ENCODE data around the gene GMDS. TPM values are rescaled to one million over a fixed set of nuclear protein-coding genes. Genes with fewer than 3 reads are reported as not detected.

Gene GMDS
- total RNA-seq, 1 donor from 2014 or later = 44.5 TPM

DNA sequence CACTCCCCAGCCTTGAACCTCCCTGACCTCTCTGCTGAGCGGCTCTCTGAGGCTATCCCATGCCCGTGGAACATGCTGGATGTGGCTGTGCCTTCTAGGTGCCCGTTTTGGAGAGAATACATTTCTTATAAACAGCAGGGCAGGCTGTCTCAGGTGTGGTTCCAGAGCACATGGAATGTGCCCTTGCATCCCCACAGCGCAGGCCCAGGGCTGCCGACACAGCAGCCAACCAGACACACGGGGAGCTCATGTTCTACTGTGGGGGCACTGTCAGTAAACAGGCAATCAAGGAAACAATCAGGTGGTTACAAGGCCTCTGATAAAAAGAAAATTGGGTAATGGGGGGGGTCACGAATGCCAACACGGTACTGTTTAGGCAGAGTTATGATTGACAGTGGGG, 604.9 kb downstream of the GMDS start:
- Mint-ChIP-seq H3K4me1 (ENCODE audit: low read depth) (no peaks in the 10 kb centered on the region), H3K27ac (no peak overlapping the region), H3K4me3 (no peak overlapping the region), H3K27me3 (ENCODE audit: insufficient read depth) (no peaks in the 10 kb centered on the region), H3K36me3 (ENCODE audit: low read depth) (no peaks in the 10 kb centered on the region), H3K9me3 (no peaks in the 10 kb centered on the region)
- no peak for DNase-seq (ENCODE audit: low spot score)
- intact Hi-C loops (cut with micrococcal nuclease) = no loop called here

DNA sequence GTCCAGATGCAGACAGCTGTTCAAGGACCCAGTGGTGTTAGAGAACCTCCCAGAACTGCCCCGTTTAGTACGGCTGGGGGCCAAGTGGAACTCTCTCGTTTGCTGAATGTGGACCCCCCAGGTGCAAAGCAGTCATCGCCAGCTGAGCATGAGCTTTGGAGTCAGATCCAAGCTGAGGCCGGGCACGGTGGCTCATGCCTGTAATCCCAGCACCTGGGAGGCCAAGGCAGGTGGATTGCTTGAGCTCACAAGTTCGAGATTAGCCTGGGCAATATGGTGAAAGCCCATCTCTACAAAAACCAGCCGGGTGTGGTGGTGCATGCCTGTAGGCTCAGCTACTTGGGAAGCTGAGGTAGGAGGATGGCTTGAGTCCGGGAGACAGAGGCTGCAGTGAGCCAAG, 606.0 kb downstream of the GMDS start:
- Mint-ChIP-seq H3K4me1 (ENCODE audit: low read depth) (no peaks in the 10 kb centered on the region), H3K27me3 (ENCODE audit: insufficient read depth) (peaks cover 2% of the 10 kb centered on the region), H3K27ac (no peak overlapping the region), H3K4me3 (no peak overlapping the region), H3K9me3 (no peaks in the 10 kb centered on the region), H3K36me3 (ENCODE audit: low read depth) (no peaks in the 10 kb centered on the region)
- no peak for DNase-seq (ENCODE audit: low spot score)
- intact Hi-C loops (cut with micrococcal nuclease) = no loop called here

DNA sequence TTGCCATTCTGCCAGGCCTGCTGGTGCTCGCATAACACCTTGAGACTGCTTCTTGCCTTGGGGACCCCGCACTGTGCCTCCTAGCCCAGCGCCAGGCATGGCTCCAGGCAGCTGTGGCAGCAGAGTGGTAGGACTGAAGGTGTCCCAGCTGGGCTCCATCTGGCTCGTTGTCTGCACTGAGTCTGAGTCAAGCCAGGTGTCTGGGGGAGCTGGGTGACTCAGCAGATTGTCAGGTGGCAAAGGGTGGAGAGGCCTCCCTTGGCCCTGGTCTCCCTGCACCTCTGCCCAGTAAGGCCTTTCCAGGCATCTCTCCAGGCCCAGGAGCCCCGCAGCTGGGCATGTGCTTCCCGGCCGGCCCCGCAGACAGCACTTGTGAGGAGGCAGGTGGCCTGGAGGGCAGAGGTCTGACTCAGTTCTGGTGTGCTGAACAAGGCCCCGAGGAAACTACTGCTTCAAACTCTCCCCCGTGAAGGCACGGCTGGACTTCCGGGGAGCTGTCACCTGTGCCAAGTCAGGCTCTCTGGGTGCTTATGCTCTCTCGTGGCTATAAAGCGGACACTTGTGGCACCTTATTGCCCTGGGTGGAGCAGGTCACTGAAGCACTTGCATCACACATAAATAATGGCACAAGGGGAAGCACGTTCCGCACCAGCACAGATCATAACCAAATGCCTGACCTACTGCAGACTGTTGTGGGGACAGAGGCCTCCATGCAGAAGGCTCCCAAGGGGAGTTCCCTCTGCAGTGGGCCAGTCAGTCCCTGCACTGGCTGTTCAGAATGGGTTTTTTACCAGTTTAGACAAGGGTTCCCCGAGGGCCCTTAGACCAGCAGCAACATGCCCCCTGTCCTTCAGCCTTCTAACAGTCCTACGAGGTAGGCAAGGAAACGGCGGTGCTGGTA, 608.2 kb downstream of the GMDS start:
- no peak overlapping the region for H3K27ac Mint-ChIP-seq
- peaks cover 2% of the 10 kb centered on the region for H3K27me3 Mint-ChIP-seq (ENCODE audit: insufficient read depth)
- H3K36me3 Mint-ChIP-seq (ENCODE audit: low read depth) = no peaks in the 10 kb centered on the region
- intact Hi-C loops (cut with micrococcal nuclease) = no loop called here
- H3K9me3 Mint-ChIP-seq = no peaks in the 10 kb centered on the region
- H3K4me3 Mint-ChIP-seq = no peak overlapping the region
- no peak for DNase-seq (ENCODE audit: low spot score)
- H3K4me1 Mint-ChIP-seq (ENCODE audit: low read depth) = no peaks in the 10 kb centered on the region

DNA sequence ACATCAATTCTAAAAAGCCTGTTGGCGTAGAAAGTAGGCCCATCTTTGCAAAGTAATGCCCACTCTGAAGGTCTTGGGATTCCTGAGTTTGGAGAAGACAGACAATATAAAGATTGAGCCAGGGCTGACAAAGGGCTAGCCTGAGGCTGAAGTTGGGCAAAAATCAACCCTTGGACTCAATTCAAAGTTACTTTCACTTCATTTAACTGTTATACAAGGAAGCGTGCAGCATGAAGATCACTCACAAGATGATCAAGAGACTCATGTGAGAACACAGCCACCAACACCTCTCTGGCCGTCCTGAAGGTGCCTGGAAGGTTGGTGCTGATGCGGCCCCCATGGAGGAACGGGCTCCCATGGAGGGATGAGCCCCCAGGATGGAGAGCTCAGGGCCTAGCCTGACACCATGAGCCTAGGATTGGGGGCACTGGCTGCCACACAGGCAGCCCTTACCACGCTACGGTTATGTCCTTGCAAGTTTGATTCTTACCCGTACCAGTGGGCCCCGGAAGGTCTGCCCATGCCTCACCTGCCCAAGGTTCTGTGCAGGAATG, 609.1 kb downstream of the GMDS start:
- Mint-ChIP-seq H3K27me3 (ENCODE audit: insufficient read depth) (peaks cover 8% of the 10 kb centered on the region), H3K36me3 (ENCODE audit: low read depth) (no peaks in the 10 kb centered on the region), H3K4me3 (no peak overlapping the region), H3K4me1 (ENCODE audit: low read depth) (no peaks in the 10 kb centered on the region), H3K27ac (no peak overlapping the region), H3K9me3 (no peaks in the 10 kb centered on the region)
- intact Hi-C loops (cut with micrococcal nuclease) = no loop called here
- DNase-seq (ENCODE audit: low spot score) = no peak

DNA sequence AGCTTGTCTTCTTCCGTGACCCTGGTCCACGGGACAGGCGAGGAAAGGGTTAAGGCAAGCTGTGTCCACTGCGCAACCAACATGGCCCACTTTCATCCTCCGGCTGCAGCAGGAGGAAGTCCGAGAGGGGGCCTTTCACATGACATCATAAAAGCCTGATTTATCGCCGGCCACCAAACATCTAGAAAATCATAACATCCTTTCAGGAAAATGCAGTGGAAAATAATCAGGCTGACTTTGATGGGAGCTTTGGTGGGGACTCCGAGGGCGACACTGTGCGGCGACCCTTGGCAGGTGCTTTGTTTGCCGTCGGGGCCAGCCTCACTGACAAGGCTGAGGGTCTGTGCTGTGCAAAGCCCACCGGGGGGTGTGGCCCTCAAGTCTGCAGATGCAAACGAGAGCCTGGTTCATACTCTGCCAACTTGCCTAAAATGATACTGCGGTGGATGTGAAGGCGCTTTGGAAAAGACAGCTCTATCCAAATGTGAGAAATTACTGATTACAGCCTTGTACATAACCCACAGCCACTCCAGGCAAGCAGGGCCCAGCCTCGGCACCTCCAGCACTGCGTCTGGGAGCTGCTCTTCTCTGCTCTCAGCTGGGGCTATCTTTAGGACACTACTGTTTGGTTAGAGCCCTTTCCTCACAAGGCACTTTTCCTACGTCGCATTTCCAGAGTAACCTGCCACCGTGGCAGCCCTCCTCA, 609.9 kb downstream of the GMDS start:
- no peak for DNase-seq (ENCODE audit: low spot score)
- no peaks in the 10 kb centered on the region for H3K9me3 Mint-ChIP-seq
- no peak overlapping the region for H3K4me3 Mint-ChIP-seq
- no peaks in the 10 kb centered on the region for H3K36me3 Mint-ChIP-seq (ENCODE audit: low read depth)
- intact Hi-C loops (cut with micrococcal nuclease) = no loop called here
- peaks cover 8% of the 10 kb centered on the region for H3K27me3 Mint-ChIP-seq (ENCODE audit: insufficient read depth)
- no peaks in the 10 kb centered on the region for H3K4me1 Mint-ChIP-seq (ENCODE audit: low read depth)
- no peak overlapping the region for H3K27ac Mint-ChIP-seq

DNA sequence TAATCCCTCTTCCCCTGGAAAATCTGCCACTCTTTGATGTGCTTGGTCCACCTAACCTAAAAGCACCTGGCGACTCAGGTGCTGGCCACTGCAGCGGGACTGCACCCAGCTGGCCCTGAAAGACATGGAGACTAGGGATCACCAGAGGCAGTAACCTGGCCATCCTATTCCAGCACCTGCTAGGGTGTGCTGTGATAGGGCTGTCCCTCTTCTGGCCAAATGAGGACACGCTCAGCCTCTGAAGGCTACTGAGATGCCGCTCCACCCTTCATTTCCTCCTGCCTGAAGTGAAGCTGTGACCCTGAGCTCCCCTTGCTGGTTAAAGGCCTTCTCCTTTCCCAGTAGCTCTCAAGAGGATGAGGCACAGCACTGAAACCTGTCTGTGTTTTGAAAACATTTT, 611.3 kb downstream of the GMDS start:
- intact Hi-C loops (cut with micrococcal nuclease) = no loop called here
- H3K4me1 Mint-ChIP-seq (ENCODE audit: low read depth) = no peaks in the 10 kb centered on the region

DNA sequence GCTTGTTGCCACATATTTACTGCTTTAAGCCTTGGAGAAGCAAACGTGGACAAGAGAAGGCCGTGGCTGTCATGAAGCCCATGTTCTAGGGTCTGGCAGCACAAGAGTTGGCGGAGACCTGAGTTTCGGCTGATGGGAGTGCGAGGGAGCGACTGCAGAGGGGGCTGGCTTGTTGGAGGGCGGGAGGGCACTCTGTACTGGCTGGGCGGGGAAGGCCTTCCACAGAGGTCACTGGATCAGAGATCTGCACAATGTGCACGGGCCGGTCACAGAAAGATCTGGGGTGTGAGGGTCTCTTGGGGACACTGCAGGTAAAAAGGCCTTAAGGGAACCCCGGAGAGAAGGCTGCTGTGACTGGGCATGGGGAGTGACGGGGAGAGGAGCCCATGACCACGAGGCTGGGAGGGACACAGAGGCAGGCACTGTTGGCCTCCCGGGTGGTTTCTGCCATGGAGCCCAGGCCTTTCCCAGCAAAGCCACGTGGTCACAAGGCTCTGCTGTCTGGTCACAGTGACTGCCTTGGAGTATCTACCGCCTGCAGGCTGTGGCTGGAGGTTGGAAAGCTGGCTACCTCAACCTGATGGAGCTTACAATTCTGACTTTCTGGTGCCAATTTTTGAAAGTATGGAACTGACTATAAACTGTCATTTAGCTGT, 611.9 kb downstream of the GMDS start:
- H3K4me1 Mint-ChIP-seq (ENCODE audit: low read depth) = no peaks in the 10 kb centered on the region
- H3K4me3 Mint-ChIP-seq = no peak overlapping the region
- H3K36me3 Mint-ChIP-seq (ENCODE audit: low read depth) = no peaks in the 10 kb centered on the region
- no peak for DNase-seq (ENCODE audit: low spot score)
- intact Hi-C loops (cut with micrococcal nuclease) = no loop called here
- no peak overlapping the region for H3K27ac Mint-ChIP-seq
- no peaks in the 10 kb centered on the region for H3K9me3 Mint-ChIP-seq
- H3K27me3 Mint-ChIP-seq (ENCODE audit: insufficient read depth) = peaks cover 15% of the 10 kb centered on the region

More for the DNA sequence above, 611.3 kb downstream of the GMDS start:
- Mint-ChIP-seq H3K9me3 (no peaks in the 10 kb centered on the region), H3K27me3 (ENCODE audit: insufficient read depth) (peaks cover 11% of the 10 kb centered on the region), H3K36me3 (ENCODE audit: low read depth) (no peaks in the 10 kb centered on the region), H3K4me3 (no peak overlapping the region), H3K27ac (no peak overlapping the region)
- DNase-seq (ENCODE audit: low spot score) = no peak

DNA sequence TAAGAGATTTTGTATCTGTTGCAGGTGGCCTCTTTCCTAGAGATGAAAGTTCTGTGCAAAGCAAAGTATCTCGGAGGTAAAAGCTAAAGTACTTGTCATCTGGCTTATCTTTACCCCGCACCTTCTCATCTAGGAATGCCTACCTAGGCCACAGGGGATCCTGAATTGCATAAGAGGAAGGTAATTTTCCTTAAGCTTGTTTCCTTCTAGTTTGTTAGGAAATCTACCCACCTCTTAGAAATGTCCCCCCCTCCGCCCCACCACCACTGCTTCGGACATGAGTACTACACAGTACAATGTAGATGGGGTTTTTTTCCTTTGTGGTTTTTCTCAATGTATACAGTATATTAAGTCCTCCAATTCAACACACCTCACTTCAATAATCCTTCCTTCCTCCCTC, 614.2 kb downstream of the GMDS start:
- Mint-ChIP-seq H3K27me3 (ENCODE audit: insufficient read depth) (peaks cover 36% of the 10 kb centered on the region), H3K36me3 (ENCODE audit: low read depth) (no peaks in the 10 kb centered on the region), H3K4me1 (ENCODE audit: low read depth) (no peaks in the 10 kb centered on the region), H3K9me3 (no peaks in the 10 kb centered on the region), H3K27ac (no peak overlapping the region), H3K4me3 (no peak overlapping the region)
- DNase-seq (ENCODE audit: low spot score) = no peak
- intact Hi-C loops (cut with micrococcal nuclease) = no loop called here

DNA sequence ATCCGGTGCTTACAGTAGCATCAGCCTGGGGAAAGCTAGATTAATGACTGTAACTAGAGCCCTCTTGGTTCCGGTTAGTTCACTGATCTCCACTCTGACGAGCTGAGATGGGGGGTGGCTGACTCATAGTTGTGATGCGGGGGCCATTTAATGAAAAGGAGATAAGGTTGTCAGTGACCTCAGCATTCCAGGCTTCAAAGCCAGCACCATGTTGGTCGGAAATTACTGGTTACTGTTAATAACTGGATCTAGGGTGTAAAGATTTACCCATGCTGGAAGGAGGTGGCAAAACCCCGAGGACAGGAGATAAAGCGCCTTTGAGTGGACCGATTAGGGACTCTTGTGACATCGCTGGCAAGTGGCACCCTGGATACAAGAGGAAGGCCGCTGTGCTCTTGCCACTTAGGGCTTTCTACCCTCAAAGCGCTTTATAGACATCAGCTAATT, 614.6 kb downstream of the GMDS start:
- Mint-ChIP-seq H3K36me3 (ENCODE audit: low read depth) (no peaks in the 10 kb centered on the region), H3K4me3 (no peak overlapping the region), H3K9me3 (no peaks in the 10 kb centered on the region), H3K4me1 (ENCODE audit: low read depth) (no peaks in the 10 kb centered on the region), H3K27ac (no peak overlapping the region), H3K27me3 (ENCODE audit: insufficient read depth) (peaks cover 41% of the 10 kb centered on the region)
- no peak for DNase-seq (ENCODE audit: low spot score)
- intact Hi-C loops (cut with micrococcal nuclease) = no loop called here

DNA sequence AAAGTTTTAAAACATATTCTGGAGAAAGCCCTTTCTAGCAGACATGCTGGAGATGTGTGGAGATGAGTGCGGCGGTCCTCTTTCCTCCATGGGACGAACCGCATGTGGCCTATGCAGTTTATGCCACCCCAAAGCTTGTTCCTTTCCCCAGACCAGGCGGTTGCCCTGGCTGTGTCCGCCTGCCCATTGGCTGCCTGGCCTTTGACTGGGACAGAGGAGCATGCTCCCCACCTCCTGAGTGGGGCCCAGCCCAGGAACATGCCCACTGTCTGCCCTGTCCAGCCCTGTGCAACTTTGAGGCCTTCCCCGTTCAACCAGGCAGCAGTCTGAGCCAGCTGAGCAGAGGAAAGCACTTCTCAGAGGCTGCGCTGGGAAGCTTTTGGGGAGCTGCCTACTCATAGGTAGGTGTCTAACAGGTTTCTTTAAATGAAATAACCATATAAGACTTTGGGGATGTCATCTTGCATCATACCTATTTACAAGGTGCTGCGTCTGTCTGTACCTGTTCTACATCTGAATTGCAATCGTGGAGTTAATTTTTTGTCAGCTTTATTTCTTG, 615.1 kb downstream of the GMDS start:
- DNase-seq (ENCODE audit: low spot score) = no peak
- Mint-ChIP-seq H3K4me1 (ENCODE audit: low read depth) (peaks cover 4% of the 10 kb centered on the region), H3K9me3 (no peaks in the 10 kb centered on the region), H3K27ac (no peak overlapping the region), H3K27me3 (ENCODE audit: insufficient read depth) (peaks cover 46% of the 10 kb centered on the region), H3K4me3 (no peak overlapping the region), H3K36me3 (ENCODE audit: low read depth) (peaks cover 1% of the 10 kb centered on the region)
- intact Hi-C loops (cut with micrococcal nuclease) = no loop called here

DNA sequence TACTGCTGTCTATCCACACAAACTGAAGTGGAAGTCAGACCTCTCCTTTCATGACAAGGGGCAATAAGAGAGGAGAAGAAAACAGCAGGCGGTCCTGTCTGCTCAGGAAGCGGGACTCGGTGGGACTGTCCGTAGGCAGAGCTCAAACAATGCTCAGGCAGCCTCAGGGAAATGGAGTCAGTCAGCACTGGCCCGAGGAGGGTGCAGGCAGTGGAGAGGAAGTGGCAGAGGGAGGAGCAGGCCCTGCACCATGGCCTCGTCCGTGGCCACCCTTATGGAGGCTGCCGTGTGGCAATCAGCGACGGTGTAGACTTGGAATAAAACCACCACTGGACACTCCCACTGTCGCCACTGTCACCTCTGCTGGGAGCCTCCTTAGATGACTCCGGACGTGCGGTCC, 616.1 kb downstream of the GMDS start:
- Mint-ChIP-seq H3K27me3 (ENCODE audit: insufficient read depth) (peaks cover 48% of the 10 kb centered on the region), H3K36me3 (ENCODE audit: low read depth) (peaks cover 1% of the 10 kb centered on the region), H3K9me3 (no peaks in the 10 kb centered on the region), H3K4me3 (no peak overlapping the region), H3K27ac (no peak overlapping the region), H3K4me1 (ENCODE audit: low read depth) (peaks cover 9% of the 10 kb centered on the region)
- DNase-seq (ENCODE audit: low spot score) = no peak
- intact Hi-C loops (cut with micrococcal nuclease) = no loop called here

DNA sequence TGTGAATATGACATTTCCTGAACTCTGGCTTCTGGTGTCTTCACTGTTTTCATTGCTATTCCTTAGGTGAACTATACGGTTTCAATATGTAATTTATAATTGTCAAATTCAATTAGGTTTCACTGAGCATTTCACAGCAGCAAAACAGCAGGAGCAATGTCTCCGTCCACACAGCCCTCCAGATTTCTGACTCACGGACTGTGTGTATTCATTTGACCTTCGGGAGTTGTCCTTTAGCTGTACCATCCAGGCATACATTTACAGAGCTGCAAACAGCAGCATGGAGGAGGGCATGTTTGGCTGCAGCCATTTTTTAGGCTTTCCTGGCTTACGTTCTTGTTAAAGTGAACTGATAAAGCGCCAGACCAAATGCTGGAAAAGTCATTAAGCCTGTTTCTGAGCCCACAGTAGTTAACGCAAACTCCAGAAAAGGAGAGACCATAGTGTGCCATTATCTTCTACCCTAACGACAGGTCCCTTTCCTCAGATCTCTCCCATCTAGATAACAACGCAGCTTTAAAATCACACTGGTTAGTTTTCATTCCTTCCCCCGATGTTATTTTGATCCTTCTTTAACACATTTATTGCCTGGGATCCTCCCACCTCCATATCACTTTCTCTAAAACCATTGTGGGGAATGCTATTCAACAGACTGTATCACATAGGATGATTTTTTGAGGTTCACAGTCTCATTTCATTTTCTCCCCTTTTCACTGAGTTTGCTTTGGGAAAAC, 617.4 kb downstream of the GMDS start:
- H3K36me3 Mint-ChIP-seq (ENCODE audit: low read depth) = peaks cover 1% of the 10 kb centered on the region
- H3K27ac Mint-ChIP-seq = no peak overlapping the region
- DNase-seq (ENCODE audit: low spot score) = no peak
- H3K4me1 Mint-ChIP-seq (ENCODE audit: low read depth) = peaks cover 9% of the 10 kb centered on the region
- peaks cover 54% of the 10 kb centered on the region for H3K27me3 Mint-ChIP-seq (ENCODE audit: insufficient read depth)
- no peaks in the 10 kb centered on the region for H3K9me3 Mint-ChIP-seq
- intact Hi-C loops (cut with micrococcal nuclease) = loop anchor here (2.0 kb wide), 1 partner anchor 15 kb away; no protein-coding TSS in a partner anchor
- H3K4me3 Mint-ChIP-seq = no peak overlapping the region

Data from activated T-helper 1 cell treated with anti-CD3 and anti-CD28 coated beads, Interleukin-12 subunit alpha, Interleukin-12 subunit beta, Interleukin-2, Interleukin-4 antibody, amounts not matched to agents 30 ng/mL and 10 ng/mL and 1 ng/mL, durations not matched to agents 14 hours and 24 hours and 36 hours (primary cell).